Activated CD8-positive, alpha-beta memory T cell treated with anti-CD3 and anti-CD28 coated beads for 24 hours (primary cell): ENCODE results near the gene LIAS.
A peak's percentile ranks its signal among the peaks of the same experiment; 100 is the strongest.
"Not testable (repeated sequence)": the region's sequence is repeated elsewhere in the genome, so short reads cannot be mapped to it uniquely, and the experiment has no call there.

ENCODE experiments used
- DNase-seq: peaks from one replicate; pipeline ENCODE4 v3.0.0-alpha.2; 2020

LIAS gene

DNA sequence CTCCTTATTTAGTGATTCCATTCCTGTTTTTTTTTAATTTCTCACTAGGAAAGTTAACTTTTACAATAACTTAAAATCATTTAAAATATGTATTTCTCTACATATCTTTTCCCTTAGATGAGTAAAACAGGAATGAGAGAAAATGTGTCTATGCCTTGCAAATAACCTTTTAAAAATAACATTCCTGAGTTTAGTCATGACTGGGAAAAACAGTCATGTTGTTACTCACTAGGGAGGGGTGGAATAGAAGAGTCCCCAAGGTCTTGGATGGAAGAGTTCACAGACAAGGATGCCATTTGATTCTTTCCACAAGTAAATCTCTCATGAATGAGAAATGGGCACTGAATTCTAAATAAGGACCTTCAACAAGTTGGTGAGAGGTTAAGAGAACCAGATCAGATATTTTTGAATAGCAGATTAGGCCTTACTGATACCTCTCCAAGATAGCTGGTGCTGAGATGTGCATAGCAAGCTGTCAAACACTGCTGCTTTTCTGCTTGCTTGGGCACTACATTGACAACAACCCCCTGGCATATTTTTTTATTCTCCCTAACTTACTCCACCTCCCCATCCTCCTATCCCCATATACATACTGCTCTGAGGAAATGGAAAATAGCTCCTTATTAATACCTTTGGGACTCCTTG lies 43.3 kb downstream of the LIAS start:
- no peak for DNase-seq

DNA sequence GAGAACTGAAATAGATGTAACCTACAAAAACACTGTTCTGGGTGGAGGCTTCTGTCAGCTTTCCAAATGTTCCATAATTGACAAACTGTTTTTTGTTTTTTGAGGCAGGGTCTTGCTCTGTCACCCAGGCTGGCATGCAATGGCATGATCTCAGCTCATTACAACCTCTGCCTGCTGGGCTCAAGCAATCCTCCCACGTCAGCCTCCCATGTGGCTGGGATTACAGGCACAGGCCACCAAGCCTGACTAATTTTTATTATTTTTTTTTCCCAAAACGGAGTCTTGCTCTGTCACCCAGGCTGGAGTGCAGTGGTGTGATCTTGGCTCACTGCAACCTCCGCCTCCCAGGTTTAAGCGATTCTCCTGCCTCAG lies 43.8 kb downstream of the LIAS start:
- DNase-seq: not testable (repeated sequence)

- DNase-seq: no peak
Observed at GRCh38 chr4:39504538-39504937, 45.7 kb downstream of the LIAS start.

DNA sequence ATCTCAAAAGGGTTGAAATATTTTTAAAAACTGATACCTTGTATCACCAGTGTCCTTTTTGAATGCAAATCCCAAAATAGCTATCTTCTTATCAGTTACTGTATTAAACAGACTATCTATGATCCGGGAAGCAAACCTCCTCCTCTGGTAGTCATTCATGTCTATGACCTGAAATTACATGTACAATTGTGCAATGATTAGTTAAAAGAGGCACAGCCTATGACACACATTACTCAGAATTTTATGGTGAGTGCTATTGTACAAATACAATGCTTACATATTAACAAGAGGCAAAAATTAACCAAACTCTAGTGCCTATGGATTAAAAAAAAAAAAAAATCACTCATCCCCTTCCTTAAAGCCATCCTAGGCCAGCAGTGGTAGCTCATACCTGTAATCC lies 46.7 kb downstream of the LIAS start:
- DNase-seq: no peak

- no peak for DNase-seq
Observed at GRCh38 chr4:39510348-39510929, 51.6 kb downstream of the LIAS start.

DNA sequence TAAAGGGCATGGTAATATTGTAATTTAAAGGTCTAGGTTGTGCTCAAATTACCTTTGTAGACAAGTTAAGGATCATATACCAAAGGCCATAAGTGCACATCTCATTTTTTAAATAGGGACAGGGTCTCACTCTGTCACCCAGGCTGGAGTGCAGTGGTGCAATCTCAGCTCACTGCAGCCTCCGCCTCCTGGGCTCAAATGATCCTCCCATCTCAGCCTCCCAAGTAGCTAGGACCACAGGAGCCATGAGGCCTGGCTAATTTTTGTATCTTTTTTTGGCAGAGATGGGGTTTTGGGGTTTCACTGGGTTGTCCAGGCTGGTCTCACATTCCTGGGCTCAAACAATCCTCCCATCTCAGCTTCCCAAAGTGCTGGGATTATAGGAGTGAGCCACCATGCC lies 55.4 kb downstream of the LIAS start:
- not testable (repeated sequence) for DNase-seq

- DNase-seq: no peak
Observed at GRCh38 chr4:39514888-39515401, 56.1 kb downstream of the LIAS start.

DNA sequence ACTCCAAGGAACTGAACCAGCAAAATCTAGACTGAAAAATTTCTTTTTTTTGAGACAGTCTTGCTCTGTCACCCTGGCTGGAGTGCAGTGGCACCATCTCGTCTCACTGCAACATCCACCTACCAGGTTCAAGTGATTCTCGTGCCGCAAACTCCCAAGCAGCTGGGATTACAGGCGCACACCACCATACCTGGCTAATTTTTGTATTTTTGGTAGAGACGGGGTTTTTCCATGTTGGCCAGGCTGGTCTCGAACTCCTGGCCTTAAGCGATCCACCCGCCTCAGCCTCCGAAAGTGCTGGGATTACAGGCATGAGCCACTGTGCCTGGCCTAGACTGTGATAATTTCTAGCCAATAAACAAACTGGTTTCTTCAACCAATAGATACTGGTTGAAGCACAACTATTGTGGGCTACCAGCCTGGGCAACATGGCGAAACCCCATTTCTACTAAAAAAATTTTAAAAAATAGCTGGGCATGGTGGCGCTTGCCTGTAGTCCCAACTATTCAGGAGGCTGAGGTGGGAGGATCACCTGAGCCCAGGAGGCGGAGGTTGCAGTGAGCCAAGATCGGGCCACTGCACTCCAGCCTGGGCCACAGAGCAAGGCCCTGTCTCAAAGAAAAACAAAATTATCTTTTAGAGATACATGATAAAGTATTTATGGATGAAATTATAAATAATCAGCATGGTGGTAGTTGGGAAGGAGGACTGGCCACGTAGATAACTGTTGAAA lies 57.0 kb downstream of the LIAS start:
- not testable (repeated sequence) for DNase-seq

GRCh38 chr4:39516407-39516966 lies 57.6 kb downstream of the LIAS start:
- DNase-seq: no peak

DNA sequence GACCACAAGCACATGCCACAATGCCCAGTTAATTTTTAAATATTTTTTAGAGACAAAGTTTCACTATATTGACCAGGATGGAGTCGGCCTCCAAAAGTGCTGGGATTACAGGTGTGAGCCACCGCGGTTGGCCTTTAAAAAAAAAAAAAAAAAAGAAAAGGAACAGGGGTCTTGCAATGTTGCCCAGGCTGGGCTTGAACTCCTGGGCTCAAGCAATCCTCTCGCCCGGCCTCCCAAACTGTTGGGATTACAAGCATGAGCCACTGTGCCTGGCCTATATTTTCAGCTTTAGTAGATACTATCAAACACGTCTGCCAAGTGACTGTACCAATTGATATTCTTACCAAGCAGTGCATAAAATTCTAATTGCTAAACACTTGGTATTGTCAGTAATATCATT lies 59.6 kb downstream of the LIAS start:
- no peak for DNase-seq

GRCh38 chr4:39521253-39521919 lies 62.5 kb downstream of the LIAS start:
- DNase-seq: no peak

DNA sequence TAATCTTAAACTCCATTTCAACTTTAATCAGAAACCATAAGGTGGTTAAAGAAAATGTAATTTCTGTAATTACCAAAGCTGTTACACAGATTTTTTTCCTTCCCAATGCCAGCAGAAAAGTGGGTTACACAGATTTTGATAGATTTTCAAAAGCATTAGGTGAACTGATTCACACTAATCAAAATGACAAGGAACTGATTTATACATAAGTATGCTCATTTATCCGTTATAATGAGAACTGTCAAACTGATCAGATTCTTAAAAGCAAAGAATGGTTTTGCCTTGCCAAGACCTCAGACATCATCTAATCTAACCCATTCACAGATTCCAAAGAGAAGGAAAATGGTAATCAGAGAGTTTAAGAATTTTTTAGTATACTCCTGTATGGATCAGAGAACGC lies 63.2 kb downstream of the LIAS start:
- no peak for DNase-seq

DNA sequence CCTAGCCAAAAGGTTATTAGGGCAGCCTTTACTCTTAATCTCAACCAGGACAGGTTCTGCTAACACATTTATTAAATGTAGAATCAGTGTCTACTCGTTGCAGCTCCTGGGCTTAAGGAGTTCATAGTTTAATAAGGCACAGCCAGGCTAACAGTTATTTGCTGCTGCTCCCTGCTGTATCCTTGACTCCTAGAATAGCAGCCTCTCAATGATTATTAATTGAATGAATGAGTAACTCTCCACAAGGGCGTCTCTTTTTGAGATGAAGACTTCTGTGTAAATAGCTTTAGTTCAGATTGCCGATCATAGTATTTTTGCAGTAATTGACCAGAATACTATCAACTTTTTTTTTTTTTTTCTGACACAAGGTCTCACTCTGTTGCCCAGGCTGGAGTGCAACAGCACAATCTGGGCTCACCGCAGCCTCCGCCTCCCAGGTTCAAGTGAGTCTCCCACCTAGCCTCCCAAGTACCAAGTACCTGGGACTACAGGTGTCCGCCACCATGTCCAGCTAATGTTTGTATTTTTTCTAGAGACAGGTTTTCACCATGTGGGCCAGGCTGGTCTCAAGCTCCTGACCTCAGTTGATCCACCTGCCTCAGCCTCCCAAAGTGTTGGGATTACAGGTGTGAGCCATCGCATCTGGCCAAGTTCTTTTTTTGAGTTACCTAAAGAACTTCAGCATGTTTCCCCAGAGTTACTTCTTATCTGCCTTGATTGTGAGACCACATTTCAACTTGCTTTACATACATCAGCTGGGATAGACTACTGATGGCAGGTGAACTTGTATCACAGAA lies 65.5 kb downstream of the LIAS start:
- DNase-seq: no peak

DNA sequence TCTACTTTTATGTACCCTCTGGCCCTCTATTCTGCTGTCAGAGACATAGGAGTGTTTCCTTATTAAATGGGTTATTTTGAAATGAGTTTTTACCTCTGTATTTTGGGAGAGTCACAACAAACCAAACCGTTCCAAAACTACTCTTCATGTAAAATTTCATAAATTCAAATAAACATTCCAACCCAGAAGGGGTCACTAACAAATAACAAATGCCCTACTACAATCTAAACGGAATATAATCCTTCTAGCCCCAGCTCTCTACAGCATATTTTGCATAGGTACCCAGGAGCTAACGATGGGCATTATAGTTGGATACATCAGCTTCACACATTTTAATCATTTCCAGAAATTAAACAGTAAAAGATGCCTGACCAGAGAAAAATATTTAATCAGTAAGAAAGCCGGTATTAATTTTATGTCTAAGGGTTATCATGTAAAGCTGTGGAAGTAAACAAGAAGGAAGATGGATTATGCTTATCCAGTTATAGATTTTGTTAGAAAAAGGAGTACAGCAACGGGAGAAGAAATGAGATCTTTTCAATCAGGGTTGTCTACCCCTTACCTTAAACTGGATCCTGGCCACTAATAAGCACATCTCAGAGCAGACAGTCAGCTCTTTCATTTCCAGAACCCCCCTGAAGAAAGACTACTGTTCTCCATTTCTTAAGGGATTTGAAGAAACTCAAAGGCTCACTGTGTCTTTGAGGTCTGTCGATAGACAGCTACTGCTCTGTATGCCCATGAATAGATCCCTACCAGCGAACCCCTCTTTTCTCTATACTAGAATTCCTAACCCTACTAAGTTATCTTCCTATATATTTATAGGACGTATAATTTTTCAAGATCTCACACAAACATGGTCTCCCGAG lies 67.2 kb downstream of the LIAS start:
- DNase-seq: no peak

DNA sequence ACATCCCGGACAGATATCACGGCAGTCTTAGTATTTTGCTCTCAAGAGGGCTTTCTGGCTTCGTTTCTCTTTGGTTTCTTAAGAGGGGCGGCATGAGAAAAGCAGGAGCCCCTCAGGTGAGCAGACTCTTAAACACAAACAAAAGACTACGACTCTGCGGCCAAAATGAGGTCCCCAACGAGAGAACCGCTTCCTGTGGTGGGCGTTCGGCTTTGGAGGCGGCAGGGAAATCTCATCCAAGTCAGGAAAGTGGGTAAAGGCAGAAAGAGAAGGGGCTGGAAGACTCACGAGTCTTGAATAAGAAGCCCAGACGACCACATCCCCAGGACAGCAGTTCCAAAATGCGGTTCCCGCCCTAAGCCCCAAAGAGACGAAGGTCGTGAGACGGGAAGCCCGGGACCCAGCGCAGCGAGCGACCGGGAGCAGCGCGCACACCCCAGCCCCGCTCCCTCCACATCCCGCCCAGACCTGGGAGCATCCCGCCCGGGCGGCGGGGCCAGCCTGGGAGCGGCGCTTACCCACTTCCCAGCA lies 68.0 kb downstream of the LIAS start:
- DNase-seq: no peak

GRCh38 chr4:39527296-39528060 lies 68.6 kb downstream of the LIAS start, which contains the start of gene UGDH:
Gene UGDH, minus strand, starts transcription at chr4:39527439. Its CDS starts 5,927 bp downstream, at chr4:39521512.
- DNase-seq: peak; percentile 96

DNA sequence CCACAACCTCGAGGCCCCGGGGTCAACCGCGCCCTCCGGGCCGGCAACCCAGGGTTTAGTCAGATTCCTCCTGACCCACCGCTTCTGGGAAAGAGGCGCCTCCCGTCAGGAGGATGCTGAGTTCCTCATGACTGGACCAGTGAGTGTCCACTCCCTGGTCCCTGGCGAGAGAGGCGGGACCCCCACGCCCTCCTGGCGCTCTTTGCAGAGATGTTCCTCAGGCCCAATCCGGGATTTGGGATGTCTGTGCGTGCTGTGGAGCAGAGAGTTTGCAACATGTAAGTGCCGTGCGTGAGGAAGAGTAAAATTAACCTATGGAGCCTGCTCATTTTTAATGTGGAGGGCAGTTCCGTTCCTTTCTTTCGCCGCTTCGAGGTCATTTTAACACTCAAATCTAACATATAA lies 69.2 kb downstream of the LIAS start:
- no peak for DNase-seq
